Loucy (cell line): ENCODE results near the gene EMSY.

Source experiments
- H2AFZ ChIP-seq: fragments of 200-600 bp; sonication (generic); 2 replicates; pipeline ENCODE4 v1.6.0; 2016; ENCODE audit warnings: antibody characterized with exemption, mild to moderate bottlenecking, low read length, moderate library complexity
- H3F3A ChIP-seq: fragments of 200-600 bp; 2 replicates; pipeline ENCODE4 v1.6.0; 2016; ENCODE audit warnings: antibody characterized with exemption, low read depth, mild to moderate bottlenecking
- H3K27me3 ChIP-seq: fragments of 200-600 bp; sonication (generic); 2 replicates; pipeline ENCODE4 v1.6.1; 2014; ENCODE audit warnings: low read length, mild to moderate bottlenecking; ENCODE audit not compliant: insufficient read depth, poor library complexity, severe bottlenecking
- H3K36me3 ChIP-seq: fragments of 200-600 bp; sonication (generic); 2 replicates; pipeline ENCODE4 v1.6.1; 2016; ENCODE audit warnings: low read length; ENCODE audit not compliant: insufficient read depth
- H3K4me1 ChIP-seq: fragments of 200-600 bp; sonication (generic); 2 replicates; pipeline ENCODE4 v1.5.1; 2014; ENCODE audit warnings: low read length, mild to moderate bottlenecking; ENCODE audit not compliant: insufficient read depth, poor library complexity, severe bottlenecking
- H3K4me2 ChIP-seq: fragments of 200-600 bp; sonication (generic); 2 replicates; pipeline ENCODE4 v1.6.0; 2014; ENCODE audit warnings: antibody characterized with exemption, low read length, low read depth, mild to moderate bottlenecking; ENCODE audit not compliant: poor library complexity, severe bottlenecking
- H3K4me3 ChIP-seq: fragments of 200-600 bp; sonication (generic); 2 replicates; pipeline ENCODE4 v1.5.1; 2014; ENCODE audit warnings: low read length, mild to moderate bottlenecking, mixed read lengths; ENCODE audit not compliant: poor library complexity, severe bottlenecking
- H3K79me2 ChIP-seq: fragments of 200-600 bp; sonication (generic); 2 replicates; pipeline ENCODE4 v1.6.1; 2014; ENCODE audit warnings: low read length; ENCODE audit not compliant: insufficient read depth
- H3K9ac ChIP-seq: fragments of 200-600 bp; sonication (generic); 2 replicates; pipeline ENCODE4 v1.6.0; 2014; ENCODE audit warnings: mild to moderate bottlenecking, low read depth, low read length, moderate library complexity; ENCODE audit not compliant: poor library complexity, severe bottlenecking
- H3K9me2 ChIP-seq: fragments of 200-600 bp; sonication (generic); replicated peaks from 2 replicates; pipeline ENCODE4 v1.6.1; 2016; ENCODE audit warnings: low read depth, low read length, mixed read lengths
- H3K9me3 ChIP-seq: fragments of 200-600 bp; sonication (generic); 2 replicates; pipeline ENCODE4 v1.6.1; 2014; ENCODE audit warnings: mild to moderate bottlenecking, antibody characterized with exemption, low read length, low read depth; ENCODE audit not compliant: insufficient read depth
- H4K20me1 ChIP-seq: fragments of 200-600 bp; sonication (generic); 2 replicates; pipeline ENCODE4 v1.6.0; 2014; ENCODE audit warnings: antibody characterized with exemption, low read length, mild to moderate bottlenecking; ENCODE audit not compliant: insufficient read depth, poor library complexity, severe bottlenecking
- EZH2phosphoT487 ChIP-seq: fragments of 200-600 bp; IDR thresholded peaks from 2 replicates; pipeline ENCODE4 v1.6.1; 2018; ENCODE audit warnings: antibody characterized with exemption, mild to moderate bottlenecking, moderate library complexity, borderline replicate concordance
- TF ChIP-seq, protein P1 (sequence below): fragments of 200-600 bp; sonication (generic); conservative IDR thresholded peaks from 2 replicates; pipeline ENCODE4 v1.5.1; 2014; ENCODE audit warnings: mild to moderate bottlenecking, antibody characterized with exemption, low read length

Gene EMSY

DNA sequence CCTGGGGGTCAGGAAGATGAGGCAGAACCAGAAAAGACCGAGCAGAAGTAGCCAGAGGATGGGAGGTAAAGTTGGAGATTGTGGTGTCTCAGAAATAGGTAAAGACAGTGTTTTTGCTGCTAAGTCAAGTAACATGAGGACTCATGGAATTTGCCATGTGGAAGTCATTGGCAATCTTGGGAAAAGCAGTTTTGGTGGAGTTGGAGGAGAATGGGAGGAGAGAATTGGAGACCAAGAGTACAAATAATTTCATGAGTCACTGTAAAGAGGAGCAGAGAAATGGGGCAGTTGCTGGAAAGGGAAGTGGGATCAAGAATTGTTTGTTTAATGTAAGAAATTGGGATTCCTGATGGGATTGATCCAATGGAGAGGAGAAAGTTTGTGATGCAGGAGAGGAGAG lies 114.1 kb downstream of the EMSY start:
- Histone ChIP-seq H3K27me3 (no peaks in the 10 kb centered on the region), H2AFZ (no peak overlapping the region), H3F3A (no peaks in the 10 kb centered on the region), H3K36me3 (no peaks in the 10 kb centered on the region), H3K9ac (no peak overlapping the region), H3K4me3 (no peak overlapping the region), H4K20me1 (no peaks in the 10 kb centered on the region), H3K79me2 (no peaks in the 10 kb centered on the region), H3K9me2 (no peaks in the 10 kb centered on the region), H3K4me1 (no peaks in the 10 kb centered on the region), H3K4me2 (no peak overlapping the region), H3K9me3 (no peaks in the 10 kb centered on the region)
- no peak for TF ChIP-seq EZH2phosphoT487
- TF ChIP-seq, protein P1, sequence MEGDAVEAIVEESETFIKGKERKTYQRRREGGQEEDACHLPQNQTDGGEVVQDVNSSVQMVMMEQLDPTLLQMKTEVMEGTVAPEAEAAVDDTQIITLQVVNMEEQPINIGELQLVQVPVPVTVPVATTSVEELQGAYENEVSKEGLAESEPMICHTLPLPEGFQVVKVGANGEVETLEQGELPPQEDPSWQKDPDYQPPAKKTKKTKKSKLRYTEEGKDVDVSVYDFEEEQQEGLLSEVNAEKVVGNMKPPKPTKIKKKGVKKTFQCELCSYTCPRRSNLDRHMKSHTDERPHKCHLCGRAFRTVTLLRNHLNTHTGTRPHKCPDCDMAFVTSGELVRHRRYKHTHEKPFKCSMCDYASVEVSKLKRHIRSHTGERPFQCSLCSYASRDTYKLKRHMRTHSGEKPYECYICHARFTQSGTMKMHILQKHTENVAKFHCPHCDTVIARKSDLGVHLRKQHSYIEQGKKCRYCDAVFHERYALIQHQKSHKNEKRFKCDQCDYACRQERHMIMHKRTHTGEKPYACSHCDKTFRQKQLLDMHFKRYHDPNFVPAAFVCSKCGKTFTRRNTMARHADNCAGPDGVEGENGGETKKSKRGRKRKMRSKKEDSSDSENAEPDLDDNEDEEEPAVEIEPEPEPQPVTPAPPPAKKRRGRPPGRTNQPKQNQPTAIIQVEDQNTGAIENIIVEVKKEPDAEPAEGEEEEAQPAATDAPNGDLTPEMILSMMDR: no peak

DNA sequence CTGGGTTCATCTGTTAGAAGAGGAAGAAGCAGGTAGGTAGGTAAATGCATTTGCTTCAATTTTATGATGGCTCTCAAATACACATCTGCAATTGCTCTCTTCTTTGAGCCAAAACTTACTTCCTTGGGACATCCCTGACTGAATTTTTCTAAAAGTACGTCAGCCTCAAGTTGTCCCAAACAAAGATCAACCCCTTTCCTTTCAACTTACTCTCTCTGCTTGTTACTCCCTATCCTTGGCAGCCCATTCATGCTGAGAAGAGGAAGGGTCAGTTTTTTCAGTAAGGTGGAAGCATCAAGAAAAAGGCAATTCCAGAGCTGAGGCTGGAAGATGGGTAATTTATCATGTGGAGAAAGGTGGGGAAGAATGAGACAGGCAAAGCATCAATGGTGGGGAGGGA lies 114.5 kb downstream of the EMSY start:
- H3K9me3 ChIP-seq: no peaks in the 10 kb centered on the region
- H2AFZ ChIP-seq: no peak overlapping the region
- H3K4me1 ChIP-seq: no peaks in the 10 kb centered on the region
- H3K9me2 ChIP-seq: no peaks in the 10 kb centered on the region
- H3K9ac ChIP-seq: no peak overlapping the region
- TF ChIP-seq, protein P1: no peak
- TF ChIP-seq EZH2phosphoT487: no peak
- no peaks in the 10 kb centered on the region for H3F3A ChIP-seq
- no peaks in the 10 kb centered on the region for H3K27me3 ChIP-seq
- no peaks in the 10 kb centered on the region for H3K36me3 ChIP-seq
- no peaks in the 10 kb centered on the region for H3K79me2 ChIP-seq
- H3K4me3 ChIP-seq: no peak overlapping the region
- no peak overlapping the region for H3K4me2 ChIP-seq
- H4K20me1 ChIP-seq: no peaks in the 10 kb centered on the region

DNA sequence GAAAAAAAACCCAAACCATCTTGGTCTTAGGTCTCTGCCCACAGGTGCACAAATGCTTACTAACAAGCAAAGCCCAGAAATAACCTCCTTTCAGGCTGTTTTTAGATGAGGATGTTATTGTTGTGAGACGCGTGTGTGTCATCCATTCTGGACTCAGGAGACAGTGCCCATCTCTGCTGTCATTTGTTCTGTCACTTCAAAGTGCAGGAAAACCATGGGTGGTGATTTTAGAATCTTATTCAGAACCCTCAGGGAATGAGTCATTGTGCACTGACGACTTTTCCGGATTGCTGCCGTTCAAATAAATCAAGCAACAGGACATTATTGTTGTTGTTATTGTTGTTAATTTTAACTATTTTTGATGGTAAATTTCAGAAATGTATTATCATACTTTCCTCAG lies 115.4 kb downstream of the EMSY start:
- H3K4me1 ChIP-seq: no peaks in the 10 kb centered on the region
- H2AFZ ChIP-seq: no peak overlapping the region
- no peaks in the 10 kb centered on the region for H3K9me3 ChIP-seq
- no peaks in the 10 kb centered on the region for H3K36me3 ChIP-seq
- H3F3A ChIP-seq: no peaks in the 10 kb centered on the region
- no peaks in the 10 kb centered on the region for H3K79me2 ChIP-seq
- no peak overlapping the region for H3K4me2 ChIP-seq
- H3K27me3 ChIP-seq: no peaks in the 10 kb centered on the region
- H3K4me3 ChIP-seq: no peak overlapping the region
- no peaks in the 10 kb centered on the region for H3K9me2 ChIP-seq
- TF ChIP-seq, protein P1: no peak
- no peak for TF ChIP-seq EZH2phosphoT487
- no peaks in the 10 kb centered on the region for H4K20me1 ChIP-seq
- H3K9ac ChIP-seq: no peak overlapping the region
